ENCODE measurements around the gene CENATAC. TPM values are rescaled to one million over a fixed set of nuclear protein-coding genes. Genes with fewer than 3 reads are reported as not detected.

CENATAC gene
- total RNA-seq, 4 donors from 2014 or later, result 7.4 to 36.4 (median 16.1) TPM

DNA sequence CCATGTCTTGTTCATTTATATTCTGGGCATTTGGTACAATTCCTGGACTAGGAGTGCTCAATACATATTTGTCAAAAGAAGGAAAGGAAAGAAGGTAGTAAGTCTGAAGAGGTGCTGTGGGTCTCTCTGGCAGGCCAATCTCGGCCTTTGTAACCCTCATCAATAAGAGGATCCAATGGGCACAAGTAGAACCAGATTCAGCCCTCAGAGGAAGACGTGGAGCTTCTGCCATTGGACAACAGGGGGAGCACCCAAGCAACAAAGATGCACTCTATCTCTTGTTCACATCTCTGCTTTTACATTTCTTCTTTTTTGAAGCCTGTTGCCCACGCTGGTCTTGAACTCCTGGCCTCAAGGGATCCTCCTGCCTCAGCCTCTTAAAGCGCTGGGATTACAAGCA lies 67.4 kb downstream of the CENATAC start:
- no peak for TF ChIP-seq POLR2A (IDR thresholded peaks at IDR 0.05)
- TF ChIP-seq, protein P1, sequence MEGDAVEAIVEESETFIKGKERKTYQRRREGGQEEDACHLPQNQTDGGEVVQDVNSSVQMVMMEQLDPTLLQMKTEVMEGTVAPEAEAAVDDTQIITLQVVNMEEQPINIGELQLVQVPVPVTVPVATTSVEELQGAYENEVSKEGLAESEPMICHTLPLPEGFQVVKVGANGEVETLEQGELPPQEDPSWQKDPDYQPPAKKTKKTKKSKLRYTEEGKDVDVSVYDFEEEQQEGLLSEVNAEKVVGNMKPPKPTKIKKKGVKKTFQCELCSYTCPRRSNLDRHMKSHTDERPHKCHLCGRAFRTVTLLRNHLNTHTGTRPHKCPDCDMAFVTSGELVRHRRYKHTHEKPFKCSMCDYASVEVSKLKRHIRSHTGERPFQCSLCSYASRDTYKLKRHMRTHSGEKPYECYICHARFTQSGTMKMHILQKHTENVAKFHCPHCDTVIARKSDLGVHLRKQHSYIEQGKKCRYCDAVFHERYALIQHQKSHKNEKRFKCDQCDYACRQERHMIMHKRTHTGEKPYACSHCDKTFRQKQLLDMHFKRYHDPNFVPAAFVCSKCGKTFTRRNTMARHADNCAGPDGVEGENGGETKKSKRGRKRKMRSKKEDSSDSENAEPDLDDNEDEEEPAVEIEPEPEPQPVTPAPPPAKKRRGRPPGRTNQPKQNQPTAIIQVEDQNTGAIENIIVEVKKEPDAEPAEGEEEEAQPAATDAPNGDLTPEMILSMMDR (IDR thresholded peaks at IDR 0.05 in 4 of 5, conservative IDR thresholded peaks at IDR 0.05 in 1 of 5), result no peak
- Histone ChIP-seq H3K27me3 (no peaks in the 10 kb centered on the region), H3K27ac (no peak overlapping the region), H3K9me3 (no peaks in the 10 kb centered on the region), H3K36me3 (peaks cover 0 to 10% of the 10 kb centered on the region in 2 donors), H3K4me1 (peaks cover 25 to 32% of the 10 kb centered on the region in 2 donors), H3K4me3 (no peak overlapping the region)
- no peak for ATAC-seq
- in situ Hi-C loops (cut with MboI; ENCODE audit: low sequenced_read_pairs in 4 of 4) (no loop called here), intact Hi-C loops (cut with DNase I; ENCODE audit: low total_unique reads) (loop anchor here (10.0 kb wide), 1 partner anchor 139 kb away; the partner anchor contains the start of gene CBL)
- no peak for DNase-seq

Small RNA genes within 50 kb of the gene (microRNA-seq; reads per million reads assigned to microRNA genes)
- gene MIR3656 (ENCODE audit: borderline replicate concordance in 2 of 2), result 0 reads per million in 2 donors

Other genes starting within 250 kb of the CENATAC start
- gene DDX6, start 207.0 kb upstream of the CENATAC start, total RNA-seq, result 100 to 1,000 TPM in 2 of 4 donors, 10 to 100 TPM in 2; 73.4 to 125 (median 98.2) TPM
- gene CXCR5, start 114.2 kb upstream of the CENATAC start, total RNA-seq, result not detected
- gene BCL9L, start 72.2 kb upstream of the CENATAC start, total RNA-seq, result 10 to 100 TPM; 17.1 to 35.6 (median 23.8) TPM
- gene UPK2, start 41.8 kb upstream of the CENATAC start, total RNA-seq, result not detected
- gene FOXR1, start 26.4 kb upstream of the CENATAC start, total RNA-seq, result not detected
- gene RPS25, start 20.2 kb downstream of the CENATAC start, total RNA-seq, result 1,000 to 10,000 TPM; 1,700 to 2,567 (median 1,849) TPM
- gene TRAPPC4, start 20.6 kb downstream of the CENATAC start, total RNA-seq, result 10 to 100 TPM; 43.0 to 82.8 (median 66.9) TPM
- 10 to 100 TPM; 29.7 to 72.9 (median 56.4) TPM for gene SLC37A4, start 32.7 kb downstream of the CENATAC start, total RNA-seq
- gene HYOU1, start 59.1 kb downstream of the CENATAC start, total RNA-seq, result 10 to 100 TPM; 18.4 to 29.2 (median 21.9) TPM
- 10 to 100 TPM; 16.5 to 25.9 (median 20.3) TPM for gene VPS11, start 69.7 kb downstream of the CENATAC start, total RNA-seq
- 10 to 100 TPM in 3 of 4 donors, 1 to 10 TPM in 1; 8.7 to 31.1 (median 14.5) TPM for gene HMBS, start 86.7 kb downstream of the CENATAC start, total RNA-seq
- gene DPAGT1, start 103.7 kb downstream of the CENATAC start, total RNA-seq, result 10 to 100 TPM in 3 of 4 donors, 1 to 10 TPM in 1; 8.9 to 34.0 (median 15.1) TPM
- 10 to 100 TPM; 10.0 to 30.7 (median 18.7) TPM for gene C2CD2L, start 109.2 kb downstream of the CENATAC start, total RNA-seq
- gene HINFP, start 123.4 kb downstream of the CENATAC start, total RNA-seq, result 10 to 100 TPM in 3 of 4 donors, 1 to 10 TPM in 1; 8.1 to 17.8 (median 15.3) TPM
- not detected for gene ABCG4, start 150.9 kb downstream of the CENATAC start, total RNA-seq
- 10 to 100 TPM; 12.2 to 21.3 (median 16.4) TPM for gene NLRX1, start 170.6 kb downstream of the CENATAC start, total RNA-seq
- under 1 TPM in 1 of 4 donors, not detected in 3; 0.46 TPM for gene NHERF4, start 187.3 kb downstream of the CENATAC start, total RNA-seq
- 1 to 10 TPM; 3.0 to 6.7 (median 4.5) TPM for gene CBL, start 208.2 kb downstream of the CENATAC start, total RNA-seq